NCI-H1092 treated with DMSO at 0.1 percent for 48 hours (cell line): ENCODE data around the gene NFKB1.

ENCODE experiments used
- DNase-seq: peaks from one replicate; lab custom pipeline; 2025; lab: John Stamatoyannopoulos, UW

The NFKB1 gene

DNA sequence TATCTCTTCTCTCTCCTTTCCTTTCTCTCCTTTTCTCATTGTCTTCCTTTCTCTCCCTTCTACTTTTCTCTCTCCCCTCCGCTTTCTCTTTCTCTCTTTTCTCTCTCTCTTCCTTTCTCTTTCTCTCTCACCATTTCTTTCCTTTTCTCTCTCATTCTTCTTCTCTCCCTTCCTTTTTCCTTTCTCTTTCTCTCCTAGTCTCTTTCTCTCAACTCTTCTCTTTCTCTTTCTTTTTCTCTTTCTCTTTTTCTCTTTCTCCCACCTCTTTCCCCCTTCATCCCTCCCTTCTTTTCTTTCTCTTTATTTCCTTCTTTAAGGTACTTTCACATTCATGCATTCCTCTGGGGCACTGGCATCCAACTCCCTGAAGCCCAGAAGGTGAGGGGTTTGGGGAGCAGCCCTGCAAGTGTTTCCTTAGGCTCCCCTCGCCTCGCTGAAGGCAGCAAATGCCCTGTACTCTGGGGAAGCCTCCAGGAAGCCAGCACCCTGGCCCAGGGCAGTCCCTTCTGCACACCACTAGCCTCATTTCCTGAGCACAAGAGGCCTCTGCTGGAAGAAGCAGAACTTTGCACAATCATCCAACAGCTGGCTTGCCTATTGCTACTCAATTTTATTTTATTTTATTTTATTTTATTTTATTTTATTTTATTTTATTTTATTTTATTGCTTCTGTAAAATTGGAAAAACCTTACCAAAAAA lies 124.2 kb downstream of the NFKB1 start:
- no peak for DNase-seq

DNA sequence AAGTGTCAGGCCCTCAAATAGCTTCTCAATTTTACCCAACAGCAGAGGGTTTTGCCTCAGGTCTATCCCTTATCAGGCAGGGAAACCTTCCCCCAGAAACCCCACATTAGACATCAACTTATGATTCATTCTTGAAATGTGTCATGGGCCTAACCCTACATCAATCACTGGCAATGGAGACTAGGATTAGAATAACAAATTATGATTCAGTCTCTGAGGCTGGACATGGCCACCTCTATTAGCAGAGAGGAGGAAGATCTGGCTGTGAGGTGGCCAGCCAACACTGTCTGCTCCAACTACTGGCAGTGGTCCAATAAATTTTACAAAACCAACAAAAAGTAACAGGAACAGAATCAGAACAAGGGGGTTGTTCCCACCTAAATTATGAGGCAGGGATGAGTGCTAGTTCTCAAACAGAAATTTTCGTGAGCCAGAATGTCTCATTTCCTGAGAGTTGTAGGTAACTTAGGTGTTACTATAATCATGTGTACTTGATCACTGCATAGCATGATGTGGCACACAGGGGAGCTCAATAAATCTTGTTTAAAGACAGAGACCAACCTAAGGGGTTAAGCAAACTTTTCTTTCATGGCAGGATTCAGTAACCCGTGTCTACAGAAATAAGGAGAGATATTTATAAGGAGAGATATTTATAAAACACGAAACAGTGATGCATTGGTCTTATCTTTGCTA lies 126.8 kb downstream of the NFKB1 start:
- DNase-seq, result no peak

DNA sequence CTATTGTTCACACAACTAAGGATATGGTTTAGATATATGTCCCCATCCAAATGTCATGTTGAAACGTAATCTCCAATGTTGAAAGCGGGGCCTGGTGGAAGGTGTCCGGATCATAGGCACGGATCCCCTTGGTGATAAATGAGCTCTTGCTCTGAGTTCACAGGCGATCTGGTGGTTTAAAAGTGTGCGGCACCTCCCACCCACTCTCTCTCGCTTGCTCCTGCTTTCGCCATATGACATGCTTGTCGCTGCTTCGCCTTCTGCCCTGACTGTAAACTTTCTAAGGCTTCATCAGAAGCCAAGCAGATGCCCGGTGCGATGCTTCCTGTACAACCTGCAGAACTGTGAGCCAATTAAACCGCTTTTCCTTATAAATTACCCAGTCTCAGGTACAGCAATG lies 128.5 kb downstream of the NFKB1 start:
- DNase-seq, result no peak

DNA sequence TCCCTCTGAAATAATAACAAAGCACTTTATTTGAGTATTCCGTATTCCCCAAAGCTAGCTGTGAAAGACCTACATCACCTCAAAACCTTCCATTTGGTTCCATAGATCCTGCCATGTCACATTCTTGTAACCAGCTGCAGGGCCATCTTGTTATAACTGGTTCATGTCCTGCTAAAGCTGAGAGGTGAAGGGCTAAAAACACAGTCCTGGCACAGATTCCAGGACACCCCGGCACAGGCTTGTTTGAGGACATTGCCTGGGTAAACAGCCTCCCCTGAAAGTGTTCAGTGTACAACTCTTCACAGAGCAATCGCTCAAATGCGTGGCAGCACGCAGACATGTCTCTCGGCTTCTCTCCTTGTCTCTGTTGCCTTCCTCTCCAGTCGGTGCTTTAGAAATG lies 130.5 kb downstream of the NFKB1 start:
- DNase-seq, result no peak

DNA sequence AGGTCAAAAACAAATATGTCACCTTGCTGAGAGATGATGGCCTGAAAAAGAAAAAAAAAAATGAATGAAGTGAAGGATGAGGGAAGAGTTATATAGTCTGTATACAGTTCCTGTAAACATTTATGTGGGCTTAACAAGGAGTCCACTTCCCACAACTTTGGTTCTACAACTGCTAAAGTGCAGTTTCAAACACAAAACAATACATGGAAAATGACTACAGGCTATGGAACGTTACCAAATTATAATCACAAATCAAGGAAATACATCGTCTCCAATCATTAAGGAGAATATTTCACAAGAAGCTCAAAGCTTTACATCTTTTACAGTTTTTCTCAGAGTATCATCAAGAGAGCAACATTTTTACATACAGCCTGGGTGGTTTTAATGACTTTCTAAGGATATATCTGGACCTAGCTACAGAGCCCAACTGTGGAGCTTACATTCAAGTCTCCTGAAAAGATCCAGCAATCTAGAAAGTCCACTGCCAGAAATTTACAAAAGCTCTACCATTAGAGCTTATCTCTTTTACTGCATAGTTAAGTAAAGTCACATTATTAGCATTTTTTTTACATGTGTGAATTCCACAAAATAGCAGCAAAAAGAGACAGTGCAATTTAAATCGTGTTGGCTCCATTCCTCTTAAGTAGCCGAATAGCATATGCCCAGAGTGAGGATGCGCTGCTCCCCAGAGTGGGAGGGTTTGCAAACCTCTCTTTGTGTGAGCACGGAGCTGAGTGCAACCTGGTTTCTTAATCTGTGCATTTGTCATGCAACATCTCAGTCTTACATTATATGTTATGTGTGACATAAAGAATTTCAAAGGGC lies 131.3 kb downstream of the NFKB1 start:
- DNase-seq, result no peak

DNA sequence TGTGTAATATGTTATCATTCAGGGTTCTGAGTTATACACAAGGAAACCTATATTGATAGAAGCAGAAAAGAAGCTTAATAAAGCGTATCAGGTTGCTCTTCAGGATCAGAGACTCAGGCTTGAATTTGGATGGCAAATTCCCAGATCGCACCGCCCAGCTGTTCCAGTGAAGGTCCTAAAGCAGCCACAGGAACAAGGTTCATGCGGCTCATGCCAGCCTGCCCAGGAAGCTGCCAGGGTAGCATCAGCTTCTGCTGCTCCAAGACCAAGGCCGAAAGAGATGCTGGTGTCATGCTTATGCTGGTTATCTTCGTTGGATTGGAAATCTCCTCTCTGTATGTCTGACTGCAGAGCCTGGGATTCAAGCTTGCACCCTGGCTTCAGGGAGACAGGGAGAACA lies 131.9 kb downstream of the NFKB1 start:
- DNase-seq, result no peak

DNA sequence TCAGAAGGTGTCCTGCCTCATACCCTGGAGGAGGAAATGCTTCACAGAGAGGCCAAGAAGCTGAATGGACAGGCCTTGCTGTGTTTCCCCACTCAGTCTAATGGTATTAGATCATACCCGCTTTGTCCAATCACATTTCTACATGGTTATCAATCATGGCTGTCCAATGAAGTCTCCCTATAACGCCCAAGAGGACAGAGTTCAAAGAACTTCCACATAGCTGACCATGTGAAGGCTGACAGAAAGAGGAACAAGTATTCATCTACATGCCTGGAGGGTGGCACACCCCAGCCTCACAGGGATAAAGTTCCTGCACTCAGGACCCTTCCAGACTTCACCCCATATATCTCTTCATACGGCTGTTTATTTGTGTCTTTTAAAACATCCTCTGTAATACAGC lies 136.2 kb downstream of the NFKB1 start:
- no peak for DNase-seq

DNA sequence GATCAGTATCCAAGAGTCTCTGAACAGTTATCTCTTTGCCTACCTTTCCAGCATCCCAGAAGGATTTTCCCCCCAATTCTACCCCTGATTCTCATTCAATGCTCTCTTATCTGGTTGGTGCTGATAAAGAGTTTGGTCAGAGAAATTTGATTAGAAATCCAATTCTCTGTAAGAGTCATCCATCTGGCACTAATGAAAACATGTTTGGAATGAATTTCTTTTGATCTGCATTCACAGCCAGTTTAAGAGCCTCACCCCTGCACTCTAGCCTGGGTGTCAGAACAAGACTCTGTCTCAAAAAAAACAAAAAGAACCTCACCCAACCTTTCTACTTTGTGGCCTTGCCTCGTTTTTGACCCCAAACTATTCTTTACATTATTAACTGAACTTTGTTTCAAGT lies 137.5 kb downstream of the NFKB1 start:
- no peak for DNase-seq

DNA sequence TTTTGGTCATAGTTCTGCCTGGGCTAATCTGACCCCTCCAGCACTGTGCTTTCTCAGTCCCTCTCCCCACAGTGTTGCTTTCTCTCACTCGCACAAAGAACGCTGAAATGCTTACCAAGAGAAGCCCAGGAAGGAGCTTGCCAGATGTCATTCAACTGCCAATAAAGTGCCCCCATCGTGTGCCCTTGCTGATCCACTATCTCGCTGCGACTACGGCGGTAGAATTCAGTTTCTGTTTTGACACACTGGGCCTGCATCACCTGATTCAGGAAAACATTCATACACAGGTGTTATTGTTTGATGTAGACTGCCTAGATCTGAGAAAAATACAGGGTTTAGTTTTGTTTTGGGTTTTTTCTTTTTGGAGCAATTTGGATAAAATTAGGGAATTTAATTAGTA lies 138.4 kb downstream of the NFKB1 start:
- DNase-seq, result no peak

DNA sequence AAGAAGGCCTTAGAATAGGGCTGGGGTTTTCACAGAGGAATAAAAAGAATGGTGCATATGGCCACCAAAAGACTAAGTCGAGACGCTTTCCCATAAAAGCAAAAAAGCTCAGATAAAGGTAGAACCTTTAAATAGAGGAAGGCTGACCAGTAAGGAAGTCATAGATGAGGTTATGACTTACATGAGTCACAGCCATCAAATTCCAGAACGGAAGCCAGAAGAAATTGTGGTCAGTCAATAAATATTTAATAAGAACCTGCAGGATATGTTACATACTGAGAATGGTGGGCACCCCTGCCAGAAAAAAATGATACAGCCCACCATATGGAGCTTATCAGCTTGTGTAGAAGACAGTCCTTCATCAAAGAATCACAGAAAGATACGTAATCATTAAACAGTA lies 139.5 kb downstream of the NFKB1 start:
- DNase-seq, result no peak

DNA sequence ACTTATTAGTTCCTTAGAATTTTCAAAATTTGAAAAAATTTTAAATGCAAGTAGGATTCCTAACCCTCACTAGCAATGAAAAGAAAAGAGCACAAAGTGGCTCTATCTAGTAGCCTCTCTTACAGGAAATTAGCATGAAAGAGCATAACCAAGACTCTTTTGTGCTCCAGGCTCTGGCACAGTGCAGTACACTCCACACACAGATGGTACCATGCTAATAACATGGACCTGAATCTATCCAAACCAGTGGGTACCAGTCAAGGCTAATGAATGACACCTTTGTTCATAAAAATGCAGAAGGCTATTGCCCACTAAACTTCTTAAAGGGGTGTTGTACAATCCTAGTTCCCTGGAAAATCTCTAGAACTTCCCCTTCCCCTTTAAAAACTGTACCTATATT lies 140.6 kb downstream of the NFKB1 start:
- no peak for DNase-seq

DNA sequence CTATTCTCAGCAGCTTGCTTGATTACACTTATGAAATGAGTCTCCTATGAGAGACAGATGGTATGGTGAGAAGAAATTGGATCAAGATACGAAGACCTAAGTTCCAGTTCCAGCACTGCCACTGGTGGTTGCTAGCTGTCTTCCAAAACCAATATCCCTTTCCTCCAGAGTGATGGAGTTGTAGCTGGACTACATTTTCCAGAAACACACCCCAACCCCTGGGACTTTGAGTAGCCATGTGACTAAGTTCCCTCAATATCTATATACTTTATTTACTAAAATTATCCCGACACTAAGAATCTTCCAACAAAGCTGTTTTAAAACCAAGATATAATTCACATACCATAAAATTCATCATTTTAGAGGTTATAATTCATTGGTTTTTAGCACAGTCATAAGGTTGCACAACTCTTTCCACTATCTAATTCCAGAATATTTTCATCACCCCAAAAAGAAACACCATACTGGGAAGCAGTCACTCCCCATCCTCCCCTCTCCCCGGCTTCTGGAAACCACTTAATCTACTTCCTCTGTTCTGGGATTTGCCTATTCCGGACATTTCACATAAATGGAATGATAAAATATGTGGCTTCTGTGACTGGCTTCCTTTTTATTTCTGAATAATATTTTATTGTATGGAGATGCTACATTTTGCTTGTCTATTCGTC lies 141.6 kb downstream of the NFKB1 start:
- DNase-seq, result no peak

DNA sequence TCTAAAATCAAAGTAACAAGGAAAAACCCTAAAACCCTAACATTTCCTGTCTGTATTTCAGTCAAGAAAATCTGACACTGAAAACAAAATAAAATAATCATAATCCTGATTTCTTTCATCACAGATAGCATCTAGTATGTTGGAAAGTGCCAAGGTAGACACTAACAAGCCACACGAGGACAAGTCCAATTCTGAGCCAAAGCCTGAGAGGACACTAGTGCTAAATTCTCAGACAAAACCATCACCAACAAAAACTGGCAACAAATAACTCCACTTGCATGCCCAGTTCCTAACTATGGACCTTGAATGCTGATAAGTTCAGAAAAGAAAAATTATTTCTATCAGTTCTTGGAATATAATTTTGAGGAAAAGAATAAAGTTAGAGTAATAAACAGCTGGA lies 146.0 kb downstream of the NFKB1 start:
- no peak for DNase-seq

DNA sequence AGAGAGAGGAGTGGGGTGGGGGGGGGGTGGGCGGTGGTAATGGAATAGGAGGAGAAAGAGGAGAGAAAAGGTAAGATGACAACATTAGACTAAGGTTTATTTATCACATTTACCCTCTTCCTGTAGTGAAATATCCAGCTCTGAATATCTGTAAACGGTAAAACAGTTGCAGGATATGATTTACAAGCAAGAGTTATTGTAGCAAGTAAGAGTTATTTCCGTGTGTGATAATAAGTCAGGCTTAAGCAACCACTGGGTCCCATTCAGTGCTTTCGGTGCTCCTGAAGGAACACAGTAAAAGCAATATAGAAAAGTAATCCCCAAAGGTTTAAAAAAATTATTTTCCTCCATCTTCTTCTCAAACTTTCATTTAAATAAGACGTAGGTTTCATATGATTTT lies 156.0 kb downstream of the NFKB1 start:
- no peak for DNase-seq

DNA sequence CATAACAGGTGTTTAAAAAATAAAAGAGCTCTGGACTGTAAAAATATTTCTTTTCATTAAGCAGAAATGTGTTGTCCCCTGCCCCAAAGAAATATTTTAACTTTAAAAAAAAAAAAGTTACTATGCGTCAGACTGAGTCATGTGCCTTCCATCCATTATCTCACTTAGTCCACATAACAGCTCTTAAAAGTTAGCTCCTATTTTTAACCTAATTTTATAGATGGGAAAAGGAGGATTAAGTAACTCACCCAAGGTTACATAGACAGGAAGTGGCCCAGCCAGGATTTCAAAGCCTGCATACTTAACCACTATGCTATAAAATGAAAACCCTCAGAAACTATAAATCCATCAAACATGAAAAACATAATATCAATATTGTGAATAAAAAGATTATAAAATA lies 161.9 kb downstream of the NFKB1 start:
- no peak for DNase-seq

DNA sequence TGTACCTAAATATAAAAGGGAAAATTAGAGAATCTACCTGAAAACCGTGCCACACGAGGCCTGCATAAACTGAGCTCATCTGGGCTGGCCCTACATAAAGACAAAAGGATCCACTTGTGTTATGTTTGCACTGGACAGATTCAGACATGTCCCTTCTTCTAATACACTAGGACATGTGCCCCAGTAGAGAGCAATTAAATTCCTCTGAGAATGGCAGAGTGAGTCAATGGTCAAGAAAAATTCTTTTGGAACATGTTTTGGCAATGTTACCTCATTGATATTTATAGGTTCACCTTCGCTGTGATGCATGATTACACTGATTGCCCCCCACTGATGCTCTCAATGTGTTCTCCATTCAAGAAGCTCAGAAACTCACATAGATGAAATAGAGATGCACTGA lies 164.4 kb downstream of the NFKB1 start:
- DNase-seq, result no peak
